ENCODE measurements around the gene HIF1AN.

The HIF1AN gene

GRCh38 chr10:100579261-100580090 lies 43.7 kb downstream of the HIF1AN start:
- Histone ChIP-seq H3K27ac (replicated peaks) (no peak overlapping the region), H3K27me3 (ENCODE audit: insufficient read depth, poor library complexity, severe bottlenecking) (peaks cover 8% of the 10 kb centered on the region), H3K4me3 (replicated peaks; ENCODE audit: insufficient read depth, low read length) (no peak overlapping the region)
- DNase-seq (ENCODE audit: low read depth in 1 of 2, low spot score in 1 of 2) = no peak
- TF ChIP-seq GABPA (IDR thresholded peaks at IDR 0.05; ENCODE audit: low read depth) (no peak), POLR2AphosphoS5 (IDR thresholded peaks at IDR 0.05; ENCODE audit: low read depth) (no peak), SPI1 (IDR thresholded peaks at IDR 0.05; ENCODE audit: borderline replicate concordance, low read depth) (no peak), CTCF (IDR thresholded peaks at IDR 0.05; ENCODE audit: insufficient read depth, low read length) (no peak), REST (IDR thresholded peaks at IDR 0.05; ENCODE audit: insufficient replicate concordance, low read depth) (no peak)

- TF ChIP-seq SPI1 (IDR thresholded peaks at IDR 0.05; ENCODE audit: borderline replicate concordance, low read depth) = no peak
- no peak for TF ChIP-seq REST (IDR thresholded peaks at IDR 0.05; ENCODE audit: insufficient replicate concordance, low read depth)
- TF ChIP-seq CTCF (IDR thresholded peaks at IDR 0.05; ENCODE audit: insufficient read depth, low read length) = no peak
- no peak for TF ChIP-seq GABPA (IDR thresholded peaks at IDR 0.05; ENCODE audit: low read depth)
- TF ChIP-seq POLR2AphosphoS5 (IDR thresholded peaks at IDR 0.05; ENCODE audit: low read depth) = no peak
- no peak for DNase-seq (ENCODE audit: low read depth in 1 of 2, low spot score in 1 of 2)
- H3K27me3 ChIP-seq (ENCODE audit: insufficient read depth, poor library complexity, severe bottlenecking) = peaks cover 15% of the 10 kb centered on the region
These were observed 51.2 kb downstream of the HIF1AN start for GRCh38 chr10:100586959-100587358.

GRCh38 chr10:100598166-100598565 lies 62.4 kb downstream of the HIF1AN start:
- no peak for TF ChIP-seq REST (IDR thresholded peaks at IDR 0.05; ENCODE audit: insufficient replicate concordance, low read depth)
- no peak for TF ChIP-seq POLR2AphosphoS5 (IDR thresholded peaks at IDR 0.05; ENCODE audit: low read depth)
- no peak for TF ChIP-seq SPI1 (IDR thresholded peaks at IDR 0.05; ENCODE audit: borderline replicate concordance, low read depth)
- TF ChIP-seq CTCF (IDR thresholded peaks at IDR 0.05; ENCODE audit: insufficient read depth, low read length) = no peak
- no peak for TF ChIP-seq GABPA (IDR thresholded peaks at IDR 0.05; ENCODE audit: low read depth)
- peaks cover 3% of the 10 kb centered on the region for H3K27me3 ChIP-seq (ENCODE audit: insufficient read depth, poor library complexity, severe bottlenecking)
- DNase-seq (ENCODE audit: low read depth in 1 of 2, low spot score in 1 of 2) = no peak
- H3K4me3 ChIP-seq (replicated peaks; ENCODE audit: insufficient read depth, low read length) = no peak overlapping the region
- H3K27ac ChIP-seq (replicated peaks) = no peak overlapping the region

More at GRCh38 chr10:100586959-100587358, 51.2 kb downstream of the HIF1AN start:
- Histone ChIP-seq H3K27ac (replicated peaks) (no peak overlapping the region), H3K4me3 (replicated peaks; ENCODE audit: insufficient read depth, low read length) (no peak overlapping the region)

Measured in HL-60 (cell line).